Retinal pigment epithelial cell (primary cell): ENCODE data around the gene FOLH1.
"Not testable (repeated sequence)": the region's sequence is repeated elsewhere in the genome, so short reads cannot be mapped to it uniquely, and the experiment has no call there.

ENCODE experiments used
- DNase-seq: peaks from one replicate; pipeline ENCODE4 v3.0.0-alpha.2; 2010; ENCODE audit warnings: low read depth
- H3K4me3 ChIP-seq: 2 replicates; pipeline ENCODE4 v1.5.1; 2011; ENCODE audit warnings: mild to moderate bottlenecking, low read length, control low read depth, moderate library complexity
- CTCF ChIP-seq: conservative IDR thresholded peaks from 2 replicates; pipeline ENCODE4 v1.5.1; 2011; ENCODE audit warnings: low read depth, low read length, control low read depth, inconsistent platforms

The FOLH1 gene

GRCh38 chr11:49213026-49213560 lies 4.7 kb upstream of the FOLH1 start:
- no peak for TF ChIP-seq CTCF
- no peak overlapping the region for H3K4me3 ChIP-seq
- no peak for DNase-seq

- not testable (repeated sequence) for DNase-seq, H3K4me3 ChIP-seq
These were observed 1.4 kb downstream of the FOLH1 start for GRCh38 chr11:49206999-49207398.

GRCh38 chr11:49202287-49202976 lies 6.0 kb downstream of the FOLH1 start:
- TF ChIP-seq CTCF = no peak
- no peak for DNase-seq
- no peak overlapping the region for H3K4me3 ChIP-seq

- H3K4me3 ChIP-seq, DNase-seq: not testable (repeated sequence)
These were observed 11.6 kb downstream of the FOLH1 start for GRCh38 chr11:49196775-49197174.

DNA sequence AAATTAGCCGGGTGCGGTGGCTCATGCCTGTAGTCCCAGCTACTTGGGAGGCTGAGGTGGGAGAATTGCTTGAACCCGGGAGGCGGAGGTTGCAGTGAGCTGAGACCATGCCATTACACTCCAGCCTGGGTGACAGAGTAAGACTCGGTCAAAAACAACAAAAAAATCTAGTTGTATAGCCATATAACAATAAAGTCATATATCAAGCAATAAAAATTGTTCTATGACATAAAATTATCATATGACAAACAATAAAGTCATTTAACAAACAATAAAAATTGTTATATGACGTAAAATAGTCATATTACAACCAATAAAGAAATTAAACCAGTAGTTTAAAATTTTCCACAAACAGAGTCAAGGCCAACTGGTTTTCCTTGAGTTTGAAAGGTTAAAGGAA lies 12.4 kb downstream of the FOLH1 start:
- not testable (repeated sequence) for H3K4me3 ChIP-seq, DNase-seq

DNA sequence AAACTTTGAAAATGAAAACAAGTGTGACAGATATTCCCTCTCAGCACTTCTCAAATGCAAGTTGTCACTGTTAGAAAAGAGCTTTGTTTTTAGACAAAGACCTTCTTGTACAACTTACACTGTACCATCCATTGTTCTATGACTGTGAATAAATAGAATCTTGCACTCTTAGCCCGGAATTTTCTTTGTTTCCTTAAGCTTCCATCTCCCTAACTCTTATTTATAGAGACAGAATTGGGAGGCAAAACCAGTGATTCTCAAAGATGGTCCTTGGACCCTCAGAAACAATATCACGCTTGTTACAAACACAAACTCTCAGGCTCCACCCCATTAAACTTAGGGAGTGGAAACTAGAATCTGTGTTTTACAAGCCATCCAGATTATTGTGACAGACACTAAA lies 18.1 kb downstream of the FOLH1 start:
- DNase-seq, H3K4me3 ChIP-seq: not testable (repeated sequence)

GRCh38 chr11:49186225-49186624 lies 22.2 kb downstream of the FOLH1 start:
- DNase-seq, H3K4me3 ChIP-seq: not testable (repeated sequence)

- not testable (repeated sequence) for H3K4me3 ChIP-seq, DNase-seq
These were observed 22.8 kb downstream of the FOLH1 start for GRCh38 chr11:49185597-49185996.

GRCh38 chr11:49184756-49185155 lies 23.6 kb downstream of the FOLH1 start:
- not testable (repeated sequence) for DNase-seq, H3K4me3 ChIP-seq

GRCh38 chr11:49177936-49178335 lies 30.5 kb downstream of the FOLH1 start:
- not testable (repeated sequence) for H3K4me3 ChIP-seq, DNase-seq

- DNase-seq = not testable (repeated sequence)
These were observed 33.0 kb downstream of the FOLH1 start for GRCh38 chr11:49175378-49175777.

GRCh38 chr11:49174691-49175366 lies 33.6 kb downstream of the FOLH1 start:
- not testable (repeated sequence) for DNase-seq, H3K4me3 ChIP-seq

More at GRCh38 chr11:49175378-49175777, 33.0 kb downstream of the FOLH1 start:
- not testable (repeated sequence) for H3K4me3 ChIP-seq

DNA sequence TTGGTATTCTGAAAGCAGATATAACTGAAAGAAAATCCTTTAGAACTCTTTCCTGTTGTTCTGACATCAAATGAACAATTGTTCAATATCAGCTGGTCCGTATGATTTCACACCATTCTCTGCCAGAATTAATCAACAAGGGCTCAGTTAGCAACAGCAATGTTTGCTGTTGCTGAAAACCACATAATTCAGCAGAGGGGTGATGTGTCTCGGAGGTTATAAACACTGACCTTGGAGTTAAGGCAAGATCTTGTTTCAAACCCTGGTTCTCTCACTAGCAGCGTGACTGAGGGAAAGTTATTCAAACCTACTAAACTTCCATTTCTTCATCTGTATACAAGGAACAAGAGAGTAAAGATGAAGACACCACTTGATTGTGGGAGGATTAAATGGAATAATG lies 36.8 kb downstream of the FOLH1 start:
- H3K4me3 ChIP-seq, DNase-seq: not testable (repeated sequence)

GRCh38 chr11:49169579-49169978 lies 38.8 kb downstream of the FOLH1 start:
- not testable (repeated sequence) for DNase-seq, H3K4me3 ChIP-seq

GRCh38 chr11:49168992-49169391 lies 39.4 kb downstream of the FOLH1 start:
- DNase-seq, H3K4me3 ChIP-seq: not testable (repeated sequence)
